CD4-positive, alpha-beta T cell (primary cell): ENCODE results near the gene ESPL1. TPM values are rescaled to one million over a fixed set of nuclear protein-coding genes. Genes with fewer than 3 reads are reported as not detected.
"Not testable (repeated sequence)": the region's sequence is repeated elsewhere in the genome, so short reads cannot be mapped to it uniquely, and the experiment has no call there.

Experiments used
- ATAC-seq: fragments of 200-7000 bp; cut with Tn5 transposase; one replicate; pipeline ENCODE4 v1.10.0; 2022; ENCODE audit warnings: mild to moderate bottlenecking; ENCODE audit not compliant: poor library complexity
- CTCF ChIA-PET: fragments of 350-600 bp; sonication (Branson Sonifier 250); formaldehyde crosslinking; loops from one replicate; lab custom pipeline; 2021; ENCODE audit warnings: antibody characterized with exemption, inconsistent platforms; lab: Charles Lee
- POLR2A ChIA-PET: fragments of 350-600 bp; sonication (Branson Sonifier 250); formaldehyde crosslinking; loops from one replicate; lab custom pipeline; 2021; ENCODE audit warnings: antibody characterized with exemption, inconsistent platforms; lab: Charles Lee
- DNase-seq, 14 experiments: peaks; one replicate each; pipeline ENCODE4 v3.0.0-alpha.2; 2013 to 2020; ENCODE audit warnings: mixed read lengths in 2 of 14
- H3K27ac ChIP-seq, 2 donors: one replicate each; pipeline versions ENCODE4 v1.5.1 to v1.7.0; 2013; ENCODE audit warnings: low read length in 2 of 2, low read depth in 1 of 2, mild to moderate bottlenecking in 1 of 2
- H3K27me3 ChIP-seq, 2 experiments: 1 replicate in 1 of 2; 2 replicates in 1 of 2; pipeline versions ENCODE4 v1.6.1 to v1.7.0; 2013; ENCODE audit warnings: low read length in 2 of 2, control low read depth in 1 of 2, mild to moderate bottlenecking in 1 of 2, moderate library complexity in 1 of 2; ENCODE audit not compliant: insufficient read depth in 2 of 2, control insufficient read depth in 1 of 2
- H3K36me3 ChIP-seq: one replicate; pipeline ENCODE4 v1.6.1; 2013; ENCODE audit warnings: low read length, control low read depth; ENCODE audit not compliant: insufficient read depth
- H3K4me1 ChIP-seq: one replicate; pipeline ENCODE4 v1.6.1; 2013; ENCODE audit warnings: low read length, control low read depth; ENCODE audit not compliant: insufficient read depth
- H3K4me3 ChIP-seq: one replicate; pipeline ENCODE4 v1.5.1; 2013; ENCODE audit warnings: mild to moderate bottlenecking, low read length, moderate library complexity
- H3K9me3 ChIP-seq, 2 experiments: 1 replicate in 1 of 2; 2 replicates in 1 of 2; pipeline versions ENCODE4 v1.6.1 to v1.7.0; 2013; ENCODE audit warnings: low read length in 2 of 2, mild to moderate bottlenecking in 2 of 2, control low read depth in 1 of 2, moderate library complexity in 1 of 2; ENCODE audit not compliant: control insufficient read depth in 1 of 2, insufficient read depth in 1 of 2
- H3K27ac Mint-ChIP-seq: one replicate; pipeline ENCODE4 v1.8.0; 2020; ENCODE audit warnings: mixed read lengths
- H3K27me3 Mint-ChIP-seq: one replicate; pipeline ENCODE4 v1.8.0; 2021; ENCODE audit warnings: mixed read lengths
- H3K36me3 Mint-ChIP-seq: one replicate; pipeline ENCODE4 v1.8.0; 2021; ENCODE audit warnings: low read depth, mixed read lengths
- H3K4me1 Mint-ChIP-seq: one replicate; pipeline ENCODE4 v1.8.0; 2021; ENCODE audit warnings: low read depth, mixed read lengths
- H3K4me3 Mint-ChIP-seq: one replicate; pipeline ENCODE4 v1.8.0; 2020; ENCODE audit warnings: mild to moderate bottlenecking, mixed read lengths
- H3K9me3 Mint-ChIP-seq: one replicate; pipeline ENCODE4 v1.8.0; 2020; ENCODE audit warnings: mixed read lengths
- CTCF ChIP-seq: fragments of 200-600 bp; IDR thresholded peaks from one replicate; pipeline ENCODE4 v1.8.0; 2022; ENCODE audit warnings: antibody characterized with exemption, mild to moderate bottlenecking
- intact Hi-C, 2 experiments: fragments of 100-400 bp; cut with DNase I in 1 of 2; cut with micrococcal nuclease in 1 of 2; formaldehyde crosslinking; loops; one replicate each; pipeline versions ENCODE4 v1.15.1 to v1.9.0; 2023 to 2025; cut with DNase I, micrococcal nuclease
- total RNA-seq, 174 experiments: library from RNA in 2 of 174; stranded (reverse) in 2 of 174; gene quantifications; one replicate each; pipeline ENCODE4 v1.2.3 and lab custom pipeline; 2021 to 2026

Gene ESPL1
- total RNA-seq, 2 experiments from 2014 or later = 0.20 to 0.71 TPM

- H3K4me1 ChIP-seq = peaks cover 7% of the 10 kb centered on the region
- no peak overlapping the region for H3K4me3 ChIP-seq
- DNase-seq (no peak), ATAC-seq (no peak)
- Mint-ChIP-seq H3K36me3 (no peaks in the 10 kb centered on the region), H3K27ac (no peak overlapping the region), H3K4me1 (peaks cover 4% of the 10 kb centered on the region), H3K9me3 (no peaks in the 10 kb centered on the region), H3K27me3 (peaks cover 20% of the 10 kb centered on the region), H3K4me3 (no peak overlapping the region)
- no peaks in the 10 kb centered on the region for H3K9me3 ChIP-seq
- H3K27ac ChIP-seq = no peak overlapping the region
- no peak for TF ChIP-seq CTCF
- H3K36me3 ChIP-seq = no peaks in the 10 kb centered on the region
- CTCF ChIA-PET = interaction anchor here (1.7 to 7.6 kb wide), 2 partner anchors 10 to 14 kb away, joined by 4 to 51 read pairs; partner anchors contain the start of gene AAAS
- POLR2A ChIA-PET = interaction anchor here (1.8 kb wide), 1 partner anchor 9 kb away, joined by 3 read pairs; the partner anchor contains the start of gene AAAS
- peaks cover 9 to 13% of the 10 kb centered on the region in 2 experiments for H3K27me3 ChIP-seq
- intact Hi-C loops = no loop called here
These were observed 62.6 kb downstream of the ESPL1 start for GRCh38 chr12:53330671-53331070.

GRCh38 chr12:53332339-53332738 is 64.2 kb downstream of the ESPL1 start:
- H3K9me3 Mint-ChIP-seq, H3K4me1 ChIP-seq, DNase-seq, H3K4me1 Mint-ChIP-seq, H3K36me3 Mint-ChIP-seq, H3K27ac Mint-ChIP-seq, H3K9me3 ChIP-seq, ATAC-seq, H3K4me3 ChIP-seq, intact Hi-C loops, CTCF ChIA-PET, H3K36me3 ChIP-seq, H3K27ac ChIP-seq, H3K4me3 Mint-ChIP-seq: not testable (repeated sequence)
- H3K27me3 Mint-ChIP-seq = peaks cover 33% of the 10 kb centered on the region
- POLR2A ChIA-PET = interaction anchor here (0.6 kb wide), 1 partner anchor 28 kb away, joined by 4 read pairs; no protein-coding TSS in a partner anchor
- H3K27me3 ChIP-seq = peaks cover 20 to 29% of the 10 kb centered on the region in 2 experiments

- H3K27me3 Mint-ChIP-seq = peaks cover 37% of the 10 kb centered on the region
- CTCF ChIA-PET = interaction anchor here (0.9 kb wide), 1 partner anchor 13 kb away, joined by 3 read pairs; no protein-coding TSS in a partner anchor
- no peaks in the 10 kb centered on the region for H3K9me3 Mint-ChIP-seq
- no peak for DNase-seq
- Histone ChIP-seq H3K27me3 (peaks cover 22 to 33% of the 10 kb centered on the region in 2 experiments), H3K9me3 (no peaks in the 10 kb centered on the region), H3K36me3 (no peaks in the 10 kb centered on the region), H3K4me1 (peaks cover 4% of the 10 kb centered on the region), H3K27ac (no peak overlapping the region), H3K4me3 (no peak overlapping the region)
- POLR2A ChIA-PET = no interaction called here
- H3K27ac Mint-ChIP-seq = no peak overlapping the region
- ATAC-seq = no peak
- no peaks in the 10 kb centered on the region for H3K36me3 Mint-ChIP-seq
- intact Hi-C loops = no loop called here
- TF ChIP-seq CTCF = no peak
- H3K4me1 Mint-ChIP-seq = peaks cover 4% of the 10 kb centered on the region
- H3K4me3 Mint-ChIP-seq = no peak overlapping the region
These were observed 64.6 kb downstream of the ESPL1 start for GRCh38 chr12:53332744-53333143.

GRCh38 chr12:53333289-53333688 is 65.2 kb downstream of the ESPL1 start:
- ChIA-PET POLR2A (no interaction called here), CTCF (interaction anchor here (0.9 kb wide), 1 partner anchor 12 kb away, joined by 3 read pairs; no protein-coding TSS in a partner anchor)
- H3K9me3 ChIP-seq = no peaks in the 10 kb centered on the region
- ATAC-seq = no peak
- TF ChIP-seq CTCF = no peak
- no peak for DNase-seq
- H3K4me1 ChIP-seq = peaks cover 4% of the 10 kb centered on the region
- H3K27ac ChIP-seq = no peak overlapping the region
- no peaks in the 10 kb centered on the region for H3K9me3 Mint-ChIP-seq
- H3K27ac Mint-ChIP-seq = no peak overlapping the region
- H3K4me1 Mint-ChIP-seq = peaks cover 4% of the 10 kb centered on the region
- H3K27me3 ChIP-seq = peaks cover 25 to 38% of the 10 kb centered on the region in 2 experiments
- no peaks in the 10 kb centered on the region for H3K36me3 ChIP-seq
- peaks cover 42% of the 10 kb centered on the region for H3K27me3 Mint-ChIP-seq
- H3K4me3 ChIP-seq = no peak overlapping the region
- H3K36me3 Mint-ChIP-seq = no peaks in the 10 kb centered on the region
- intact Hi-C loops = no loop called here
- no peak overlapping the region for H3K4me3 Mint-ChIP-seq
